Esophagus muscularis mucosa (tissue), 4 donors: ENCODE data around the gene GAP43.
"Not testable (repeated sequence)": the region's sequence is repeated elsewhere in the genome, so short reads cannot be mapped to it uniquely, and the experiment has no call there.

Experiments
- EP300 ChIP-seq: sonication (generic); formaldehyde crosslinking; IDR thresholded peaks from one replicate; pipeline ENCODE4 v1.6.1; 2017; ENCODE audit warnings: antibody characterized with exemption
- POLR2A ChIP-seq: fragments of 450-650 bp; IDR thresholded peaks from one replicate; pipeline ENCODE4 v1.6.1; 2017; ENCODE audit warnings: antibody characterized with exemption, moderate library complexity, mild to moderate bottlenecking, low read depth
- POLR2AphosphoS5 ChIP-seq, 2 donors: sonication (generic); formaldehyde crosslinking; IDR thresholded peaks; one replicate each; pipeline ENCODE4 v1.6.1; 2017; ENCODE audit warnings: antibody characterized with exemption in 2 of 2
- TF ChIP-seq, protein P1 (sequence below), 3 experiments: fragments of 200-600 bp in 2 of 3; fragments of 450-650 bp in 1 of 3; sonication (generic) in 2 of 3; IDR thresholded peaks; one replicate each; pipeline ENCODE4 v1.5.1; 2017 to 2019; ENCODE audit warnings: antibody characterized with exemption in 3 of 3, mild to moderate bottlenecking in 2 of 3, moderate library complexity in 1 of 3

GRCh38 chr3:115744516-115744915 is 121.2 kb downstream of the GAP43 start:
- not testable (repeated sequence) for TF ChIP-seq POLR2A; POLR2AphosphoS5 (IDR thresholded peaks at IDR 0.05); EP300
- TF ChIP-seq, protein P1, sequence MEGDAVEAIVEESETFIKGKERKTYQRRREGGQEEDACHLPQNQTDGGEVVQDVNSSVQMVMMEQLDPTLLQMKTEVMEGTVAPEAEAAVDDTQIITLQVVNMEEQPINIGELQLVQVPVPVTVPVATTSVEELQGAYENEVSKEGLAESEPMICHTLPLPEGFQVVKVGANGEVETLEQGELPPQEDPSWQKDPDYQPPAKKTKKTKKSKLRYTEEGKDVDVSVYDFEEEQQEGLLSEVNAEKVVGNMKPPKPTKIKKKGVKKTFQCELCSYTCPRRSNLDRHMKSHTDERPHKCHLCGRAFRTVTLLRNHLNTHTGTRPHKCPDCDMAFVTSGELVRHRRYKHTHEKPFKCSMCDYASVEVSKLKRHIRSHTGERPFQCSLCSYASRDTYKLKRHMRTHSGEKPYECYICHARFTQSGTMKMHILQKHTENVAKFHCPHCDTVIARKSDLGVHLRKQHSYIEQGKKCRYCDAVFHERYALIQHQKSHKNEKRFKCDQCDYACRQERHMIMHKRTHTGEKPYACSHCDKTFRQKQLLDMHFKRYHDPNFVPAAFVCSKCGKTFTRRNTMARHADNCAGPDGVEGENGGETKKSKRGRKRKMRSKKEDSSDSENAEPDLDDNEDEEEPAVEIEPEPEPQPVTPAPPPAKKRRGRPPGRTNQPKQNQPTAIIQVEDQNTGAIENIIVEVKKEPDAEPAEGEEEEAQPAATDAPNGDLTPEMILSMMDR (IDR thresholded peaks at IDR 0.05): not testable (repeated sequence)
